ENCODE data around the gene LATS2.

LATS2 gene

GRCh38 chr13:21046203-21046602 lies 15.2 kb downstream of the LATS2 start:
- no peak for DNase-seq

- no peak for DNase-seq
These were observed 16.3 kb downstream of the LATS2 start for GRCh38 chr13:21045100-21045499.

GRCh38 chr13:21043898-21044297 lies 17.5 kb downstream of the LATS2 start:
- no peak for DNase-seq

GRCh38 chr13:21040120-21040826 lies 21.1 kb downstream of the LATS2 start:
- DNase-seq = no peak

- no peak for DNase-seq
These were observed 22.1 kb downstream of the LATS2 start for GRCh38 chr13:21039097-21039800.

GRCh38 chr13:21037656-21038055 lies 23.7 kb downstream of the LATS2 start:
- DNase-seq = no peak

GRCh38 chr13:21035498-21035897 lies 25.9 kb downstream of the LATS2 start:
- DNase-seq = no peak

- no peak for DNase-seq
These were observed 26.7 kb downstream of the LATS2 start for GRCh38 chr13:21034603-21035191.

- no peak for DNase-seq
These were observed 27.4 kb downstream of the LATS2 start for GRCh38 chr13:21033856-21034602.

GRCh38 chr13:21033212-21033840 lies 28.1 kb downstream of the LATS2 start:
- no peak for DNase-seq

GRCh38 chr13:21032656-21033055 lies 28.7 kb downstream of the LATS2 start:
- DNase-seq = no peak

GRCh38 chr13:21031594-21032275 lies 29.7 kb downstream of the LATS2 start:
- DNase-seq = no peak

- no peak for DNase-seq
These were observed 35.8 kb downstream of the LATS2 start for GRCh38 chr13:21025539-21025938.

GRCh38 chr13:21022056-21022979 lies 39.1 kb downstream of the LATS2 start:
- DNase-seq = no peak

GRCh38 chr13:21020581-21020980 lies 40.8 kb downstream of the LATS2 start:
- no peak for DNase-seq

- DNase-seq = no peak
These were observed 41.2 kb downstream of the LATS2 start for GRCh38 chr13:21020176-21020575.

GRCh38 chr13:21018220-21018619 lies 43.2 kb downstream of the LATS2 start:
- no peak for DNase-seq

- no peak for DNase-seq
These were observed 44.9 kb downstream of the LATS2 start for GRCh38 chr13:21016487-21016886.

GRCh38 chr13:21015284-21015683 lies 46.1 kb downstream of the LATS2 start:
- DNase-seq = no peak

- DNase-seq = no peak
These were observed 46.8 kb downstream of the LATS2 start for GRCh38 chr13:21014502-21015170.

GRCh38 chr13:21014139-21014501 lies 47.3 kb downstream of the LATS2 start:
- peak; percentile 42 for DNase-seq
